ENCODE results near the gene KLF6.

GRCh38 chr10:3783316-3783681 lies 1.7 kb downstream of the KLF6 start:
- TF ChIP-seq CTCF (IDR thresholded peaks at IDR 0.05): no peak
- TF ChIP-seq EZH2 (IDR thresholded peaks at IDR 0.05; ENCODE audit: borderline replicate concordance, insufficient read depth, low read depth, low read length, poor library complexity, severe bottlenecking): no peak
